ENCODE measurements around the gene SPPL2A. TPM values are rescaled to one million over a fixed set of nuclear protein-coding genes. Genes with fewer than 3 reads are reported as not detected.
A peak's percentile ranks its signal among the peaks of the same experiment; 100 is the strongest.

Gene SPPL2A
- total and polyA plus RNA-seq, 2 of the 13 experiments (the other 11 are each of a cell fraction or from before 2014, with no cell fraction given) = 80.5 to 105 TPM

DNA sequence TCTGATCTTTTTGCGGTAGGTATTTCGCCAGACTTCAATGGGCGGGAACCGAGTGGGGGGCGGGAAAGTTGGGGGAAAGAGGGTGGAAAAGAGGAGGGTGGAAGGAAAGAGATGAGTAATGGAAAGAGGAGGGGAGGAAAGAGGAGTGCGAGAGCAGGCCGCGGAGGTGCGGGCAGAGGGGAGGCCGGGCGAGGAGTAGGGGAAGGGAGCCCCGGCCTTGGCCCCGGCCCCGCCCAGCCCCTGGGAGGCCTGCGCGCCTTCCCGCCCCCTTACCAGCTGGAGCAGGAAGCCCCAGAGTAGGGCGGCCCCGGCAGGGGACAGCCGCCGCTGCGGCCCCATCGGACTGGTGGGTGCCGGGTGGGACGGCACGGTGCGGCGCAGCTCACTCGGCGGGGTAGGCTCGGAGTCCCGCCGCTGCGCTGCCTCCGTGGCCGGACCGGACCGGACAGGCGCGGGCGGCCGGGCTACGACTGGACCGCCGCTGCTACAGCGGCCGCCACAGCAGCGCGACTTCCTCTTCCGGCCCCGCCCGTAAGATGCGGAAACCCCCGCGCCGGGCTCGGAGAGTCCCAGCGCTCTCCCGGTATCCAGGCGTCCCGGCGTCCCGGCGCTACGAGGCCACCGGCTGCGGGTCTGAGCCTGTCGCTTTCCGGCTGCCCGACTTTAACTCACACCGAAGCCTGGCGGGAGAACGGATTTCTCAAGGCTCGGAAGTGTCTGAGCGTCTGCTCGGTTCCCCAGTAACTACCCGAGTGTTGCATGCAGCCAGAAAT, at the start of gene SPPL2A (continued):
- peak; percentile 87 for TF ChIP-seq YEATS4 (CRISPR knock-in tag; IDR thresholded peaks at IDR 0.05; ENCODE audit: borderline replicate concordance)
- peak; percentile 70; the same call in 1 of the 2 replicates for TF ChIP-seq AKAP8 (CRISPR knock-in tag; IDR thresholded peaks at IDR 0.05)
- TF ChIP-seq SMC3 (IDR thresholded peaks at IDR 0.05; ENCODE audit: low read length) = no peak
- TF ChIP-seq, protein P1, sequence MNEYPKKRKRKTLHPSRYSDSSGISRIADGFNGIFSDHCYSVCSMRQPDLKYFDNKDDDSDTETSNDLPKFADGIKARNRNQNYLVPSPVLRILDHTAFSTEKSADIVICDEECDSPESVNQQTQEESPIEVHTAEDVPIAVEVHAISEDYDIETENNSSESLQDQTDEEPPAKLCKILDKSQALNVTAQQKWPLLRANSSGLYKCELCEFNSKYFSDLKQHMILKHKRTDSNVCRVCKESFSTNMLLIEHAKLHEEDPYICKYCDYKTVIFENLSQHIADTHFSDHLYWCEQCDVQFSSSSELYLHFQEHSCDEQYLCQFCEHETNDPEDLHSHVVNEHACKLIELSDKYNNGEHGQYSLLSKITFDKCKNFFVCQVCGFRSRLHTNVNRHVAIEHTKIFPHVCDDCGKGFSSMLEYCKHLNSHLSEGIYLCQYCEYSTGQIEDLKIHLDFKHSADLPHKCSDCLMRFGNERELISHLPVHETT (CRISPR knock-in tag; conservative IDR thresholded peaks at IDR 0.05) = peak; percentile 83; the same call in 1 of the 2 replicates
- TF ChIP-seq, protein P2, sequence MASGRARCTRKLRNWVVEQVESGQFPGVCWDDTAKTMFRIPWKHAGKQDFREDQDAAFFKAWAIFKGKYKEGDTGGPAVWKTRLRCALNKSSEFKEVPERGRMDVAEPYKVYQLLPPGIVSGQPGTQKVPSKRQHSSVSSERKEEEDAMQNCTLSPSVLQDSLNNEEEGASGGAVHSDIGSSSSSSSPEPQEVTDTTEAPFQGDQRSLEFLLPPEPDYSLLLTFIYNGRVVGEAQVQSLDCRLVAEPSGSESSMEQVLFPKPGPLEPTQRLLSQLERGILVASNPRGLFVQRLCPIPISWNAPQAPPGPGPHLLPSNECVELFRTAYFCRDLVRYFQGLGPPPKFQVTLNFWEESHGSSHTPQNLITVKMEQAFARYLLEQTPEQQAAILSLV (CRISPR knock-in tag; IDR thresholded peaks at IDR 0.05; ENCODE audit: borderline replicate concordance) = peak; percentile 26; the same call in 1 of the 2 replicates
- no peak for TF ChIP-seq ZNF30 (CRISPR knock-in tag; IDR thresholded peaks at IDR 0.05)
- TF ChIP-seq, protein P3, sequence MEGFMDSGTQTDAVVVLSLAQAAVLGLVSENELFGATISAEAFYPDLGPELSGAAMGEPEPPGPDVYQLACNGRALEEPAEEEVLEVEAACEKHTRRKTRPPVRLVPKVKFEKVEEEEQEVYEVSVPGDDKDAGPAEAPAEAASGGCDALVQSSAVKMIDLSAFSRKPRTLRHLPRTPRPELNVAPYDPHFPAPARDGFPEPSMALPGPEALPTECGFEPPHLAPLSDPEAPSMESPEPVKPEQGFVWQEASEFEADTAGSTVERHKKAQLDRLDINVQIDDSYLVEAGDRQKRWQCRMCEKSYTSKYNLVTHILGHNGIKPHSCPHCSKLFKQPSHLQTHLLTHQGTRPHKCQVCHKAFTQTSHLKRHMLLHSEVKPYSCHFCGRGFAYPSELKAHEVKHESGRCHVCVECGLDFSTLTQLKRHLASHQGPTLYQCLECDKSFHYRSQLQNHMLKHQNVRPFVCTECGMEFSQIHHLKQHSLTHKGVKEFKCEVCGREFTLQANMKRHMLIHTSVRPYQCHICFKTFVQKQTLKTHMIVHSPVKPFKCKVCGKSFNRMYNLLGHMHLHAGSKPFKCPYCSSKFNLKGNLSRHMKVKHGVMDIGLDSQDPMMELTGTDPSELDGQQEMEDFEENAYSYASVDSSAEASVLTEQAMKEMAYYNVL (CRISPR knock-in tag; IDR thresholded peaks at IDR 0.05; ENCODE audit: borderline replicate concordance) = peak; percentile 98
- TF ChIP-seq, protein P4, sequence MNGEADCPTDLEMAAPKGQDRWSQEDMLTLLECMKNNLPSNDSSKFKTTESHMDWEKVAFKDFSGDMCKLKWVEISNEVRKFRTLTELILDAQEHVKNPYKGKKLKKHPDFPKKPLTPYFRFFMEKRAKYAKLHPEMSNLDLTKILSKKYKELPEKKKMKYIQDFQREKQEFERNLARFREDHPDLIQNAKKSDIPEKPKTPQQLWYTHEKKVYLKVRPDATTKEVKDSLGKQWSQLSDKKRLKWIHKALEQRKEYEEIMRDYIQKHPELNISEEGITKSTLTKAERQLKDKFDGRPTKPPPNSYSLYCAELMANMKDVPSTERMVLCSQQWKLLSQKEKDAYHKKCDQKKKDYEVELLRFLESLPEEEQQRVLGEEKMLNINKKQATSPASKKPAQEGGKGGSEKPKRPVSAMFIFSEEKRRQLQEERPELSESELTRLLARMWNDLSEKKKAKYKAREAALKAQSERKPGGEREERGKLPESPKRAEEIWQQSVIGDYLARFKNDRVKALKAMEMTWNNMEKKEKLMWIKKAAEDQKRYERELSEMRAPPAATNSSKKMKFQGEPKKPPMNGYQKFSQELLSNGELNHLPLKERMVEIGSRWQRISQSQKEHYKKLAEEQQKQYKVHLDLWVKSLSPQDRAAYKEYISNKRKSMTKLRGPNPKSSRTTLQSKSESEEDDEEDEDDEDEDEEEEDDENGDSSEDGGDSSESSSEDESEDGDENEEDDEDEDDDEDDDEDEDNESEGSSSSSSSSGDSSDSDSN (CRISPR knock-in tag; IDR thresholded peaks at IDR 0.05) = peak; percentile 90
- peak; percentile 56; the same call in 1 of the 2 replicates for TF ChIP-seq TBX2 (CRISPR knock-in tag; IDR thresholded peaks at IDR 0.05; ENCODE audit: borderline replicate concordance)
- peak; percentile 60 for TF ChIP-seq POLR2AphosphoS5 (IDR thresholded peaks at IDR 0.05; ENCODE audit: low read depth, low read length)
- TF ChIP-seq IKZF4 (CRISPR knock-in tag; IDR thresholded peaks at IDR 0.05; ENCODE audit: borderline replicate concordance, low read depth, not compliant biosample characterization) = peak; percentile 74
- peak; percentile 96 for TF ChIP-seq ATF7-NPFF (CRISPR knock-in tag; IDR thresholded peaks at IDR 0.05; ENCODE audit: low read depth)
- 0 out of 2 replicates have a peak, but pooled peaks have one; percentile 17 for TF ChIP-seq ZNF317 (CRISPR knock-in tag; IDR thresholded peaks at IDR 0.05)
- TF ChIP-seq CCAR2 (optimal IDR thresholded peaks at IDR 0.05; ENCODE audit: low read depth, low read length) = no peak
- TF ChIP-seq, protein P5, sequence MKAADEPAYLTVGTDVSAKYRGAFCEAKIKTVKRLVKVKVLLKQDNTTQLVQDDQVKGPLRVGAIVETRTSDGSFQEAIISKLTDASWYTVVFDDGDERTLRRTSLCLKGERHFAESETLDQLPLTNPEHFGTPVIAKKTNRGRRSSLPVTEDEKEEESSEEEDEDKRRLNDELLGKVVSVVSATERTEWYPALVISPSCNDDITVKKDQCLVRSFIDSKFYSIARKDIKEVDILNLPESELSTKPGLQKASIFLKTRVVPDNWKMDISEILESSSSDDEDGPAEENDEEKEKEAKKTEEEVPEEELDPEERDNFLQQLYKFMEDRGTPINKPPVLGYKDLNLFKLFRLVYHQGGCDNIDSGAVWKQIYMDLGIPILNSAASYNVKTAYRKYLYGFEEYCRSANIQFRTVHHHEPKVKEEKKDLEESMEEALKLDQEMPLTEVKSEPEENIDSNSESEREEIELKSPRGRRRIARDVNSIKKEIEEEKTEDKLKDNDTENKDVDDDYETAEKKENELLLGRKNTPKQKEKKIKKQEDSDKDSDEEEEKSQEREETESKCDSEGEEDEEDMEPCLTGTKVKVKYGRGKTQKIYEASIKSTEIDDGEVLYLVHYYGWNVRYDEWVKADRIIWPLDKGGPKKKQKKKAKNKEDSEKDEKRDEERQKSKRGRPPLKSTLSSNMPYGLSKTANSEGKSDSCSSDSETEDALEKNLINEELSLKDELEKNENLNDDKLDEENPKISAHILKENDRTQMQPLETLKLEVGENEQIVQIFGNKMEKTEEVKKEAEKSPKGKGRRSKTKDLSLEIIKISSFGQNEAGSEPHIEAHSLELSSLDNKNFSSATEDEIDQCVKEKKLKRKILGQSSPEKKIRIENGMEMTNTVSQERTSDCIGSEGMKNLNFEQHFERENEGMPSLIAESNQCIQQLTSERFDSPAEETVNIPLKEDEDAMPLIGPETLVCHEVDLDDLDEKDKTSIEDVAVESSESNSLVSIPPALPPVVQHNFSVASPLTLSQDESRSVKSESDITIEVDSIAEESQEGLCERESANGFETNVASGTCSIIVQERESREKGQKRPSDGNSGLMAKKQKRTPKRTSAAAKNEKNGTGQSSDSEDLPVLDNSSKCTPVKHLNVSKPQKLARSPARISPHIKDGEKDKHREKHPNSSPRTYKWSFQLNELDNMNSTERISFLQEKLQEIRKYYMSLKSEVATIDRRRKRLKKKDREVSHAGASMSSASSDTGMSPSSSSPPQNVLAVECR (CRISPR knock-in tag; IDR thresholded peaks at IDR 0.05; ENCODE audit: borderline replicate concordance) = peak; percentile 92; the same call in 1 of the 2 replicates
- peak; percentile 49; the same call in 1 of the 2 replicates for TF ChIP-seq RFXAP (CRISPR knock-in tag; IDR thresholded peaks at IDR 0.05; ENCODE audit: borderline replicate concordance)

Measured in HepG2 (cell line).